ENCODE results near the gene MORN4. TPM values are rescaled to one million over a fixed set of nuclear protein-coding genes. Genes with fewer than 3 reads are reported as not detected.

The MORN4 gene
- total RNA-seq, 1 donor from 2014 or later: 24.3 TPM

DNA sequence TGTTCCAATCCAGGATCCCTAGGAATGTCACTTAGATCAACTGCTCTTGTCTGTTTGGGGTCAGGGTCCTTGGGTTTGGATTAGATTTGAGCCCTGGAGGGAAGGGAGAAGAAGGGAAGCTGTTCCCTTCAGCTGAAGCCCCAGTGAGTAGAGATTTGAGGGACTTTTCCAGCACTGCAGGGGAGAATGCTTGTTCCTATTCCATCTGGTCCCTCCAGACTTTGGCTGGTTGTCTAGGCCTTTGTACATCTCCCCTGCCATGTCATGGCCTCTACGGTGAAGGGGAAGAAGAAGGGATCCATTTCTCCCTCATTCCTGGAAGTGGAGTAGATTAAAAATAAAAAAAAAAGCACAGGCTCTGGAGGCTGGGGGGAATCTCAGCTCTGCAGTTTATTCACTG lies 32.7 kb downstream of the MORN4 start:
- Mint-ChIP-seq H3K4me1 (ENCODE audit: low read depth) (no peaks in the 10 kb centered on the region), H3K4me3 (ENCODE audit: low read depth) (no peak overlapping the region), H3K27me3 (no peaks in the 10 kb centered on the region), H3K27ac (no peak overlapping the region), H3K9me3 (ENCODE audit: low read depth) (no peaks in the 10 kb centered on the region), H3K36me3 (ENCODE audit: insufficient read depth) (no peaks in the 10 kb centered on the region)
- TF ChIP-seq, protein P1, sequence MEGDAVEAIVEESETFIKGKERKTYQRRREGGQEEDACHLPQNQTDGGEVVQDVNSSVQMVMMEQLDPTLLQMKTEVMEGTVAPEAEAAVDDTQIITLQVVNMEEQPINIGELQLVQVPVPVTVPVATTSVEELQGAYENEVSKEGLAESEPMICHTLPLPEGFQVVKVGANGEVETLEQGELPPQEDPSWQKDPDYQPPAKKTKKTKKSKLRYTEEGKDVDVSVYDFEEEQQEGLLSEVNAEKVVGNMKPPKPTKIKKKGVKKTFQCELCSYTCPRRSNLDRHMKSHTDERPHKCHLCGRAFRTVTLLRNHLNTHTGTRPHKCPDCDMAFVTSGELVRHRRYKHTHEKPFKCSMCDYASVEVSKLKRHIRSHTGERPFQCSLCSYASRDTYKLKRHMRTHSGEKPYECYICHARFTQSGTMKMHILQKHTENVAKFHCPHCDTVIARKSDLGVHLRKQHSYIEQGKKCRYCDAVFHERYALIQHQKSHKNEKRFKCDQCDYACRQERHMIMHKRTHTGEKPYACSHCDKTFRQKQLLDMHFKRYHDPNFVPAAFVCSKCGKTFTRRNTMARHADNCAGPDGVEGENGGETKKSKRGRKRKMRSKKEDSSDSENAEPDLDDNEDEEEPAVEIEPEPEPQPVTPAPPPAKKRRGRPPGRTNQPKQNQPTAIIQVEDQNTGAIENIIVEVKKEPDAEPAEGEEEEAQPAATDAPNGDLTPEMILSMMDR (IDR thresholded peaks at IDR 0.05; ENCODE audit: unreplicated experiment): no peak
- no peak for DNase-seq (ENCODE audit: low spot score, unreplicated experiment)

GRCh38 chr10:97599272-97599619 lies 34.1 kb downstream of the MORN4 start:
- TF ChIP-seq, protein P1 (IDR thresholded peaks at IDR 0.05; ENCODE audit: unreplicated experiment): no peak
- no peaks in the 10 kb centered on the region for H3K36me3 Mint-ChIP-seq (ENCODE audit: insufficient read depth)

DNA sequence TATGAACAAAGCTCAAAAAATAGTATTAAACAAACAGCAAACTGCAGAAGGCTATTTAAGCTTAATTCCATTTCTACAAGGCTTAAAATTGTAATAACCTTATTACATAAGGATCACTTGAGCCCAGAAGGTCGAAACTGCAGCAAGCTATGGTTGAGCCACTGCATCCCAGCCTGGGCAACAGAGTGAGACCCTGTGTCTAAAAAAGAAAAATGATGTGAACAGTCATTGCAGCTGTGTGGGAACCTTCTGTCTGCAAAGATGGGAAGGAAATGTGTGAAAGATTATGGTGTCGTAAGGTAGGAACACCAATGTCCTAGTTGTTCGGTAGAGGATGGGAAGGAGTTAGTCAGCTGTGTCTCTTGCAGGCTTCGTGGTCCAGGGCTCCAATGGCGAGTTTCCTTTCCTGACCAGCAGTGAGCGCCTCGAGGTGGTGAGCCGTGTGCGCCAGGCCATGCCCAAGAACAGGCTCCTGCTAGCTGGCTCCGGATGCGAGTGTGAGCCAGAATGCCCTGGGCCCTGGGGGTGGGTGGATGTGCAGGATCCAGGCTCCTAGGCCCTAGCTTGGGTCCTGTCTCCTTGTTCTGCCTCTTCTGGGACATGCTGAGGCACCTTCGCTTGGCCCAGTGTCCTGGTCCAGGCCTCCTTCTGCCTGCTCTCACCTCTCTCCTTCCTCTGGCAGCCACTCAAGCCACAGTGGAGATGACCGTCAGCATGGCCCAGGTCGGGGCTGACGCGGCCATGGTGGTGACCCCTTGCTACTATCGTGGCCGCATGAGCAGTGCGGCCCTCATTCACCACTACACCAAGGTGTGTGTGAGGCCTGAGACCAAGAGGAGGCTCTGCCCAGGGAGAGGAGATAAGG lies 34.7 kb downstream of the MORN4 start:
- Mint-ChIP-seq H3K4me3 (ENCODE audit: low read depth) (no peak overlapping the region), H3K36me3 (ENCODE audit: insufficient read depth) (no peaks in the 10 kb centered on the region), H3K4me1 (ENCODE audit: low read depth) (no peaks in the 10 kb centered on the region), H3K27me3 (no peaks in the 10 kb centered on the region), H3K9me3 (ENCODE audit: low read depth) (no peaks in the 10 kb centered on the region), H3K27ac (no peak overlapping the region)
- TF ChIP-seq, protein P1 (IDR thresholded peaks at IDR 0.05; ENCODE audit: unreplicated experiment): no peak
- no peak for DNase-seq (ENCODE audit: low spot score, unreplicated experiment)

More at GRCh38 chr10:97599272-97599619, 34.1 kb downstream of the MORN4 start:
- Mint-ChIP-seq H3K27ac (no peak overlapping the region), H3K9me3 (ENCODE audit: low read depth) (no peaks in the 10 kb centered on the region), H3K4me3 (ENCODE audit: low read depth) (no peak overlapping the region), H3K27me3 (no peaks in the 10 kb centered on the region), H3K4me1 (ENCODE audit: low read depth) (no peaks in the 10 kb centered on the region)
- DNase-seq (ENCODE audit: low spot score, unreplicated experiment): no peak

GRCh38 chr10:97597778-97598177 lies 35.5 kb downstream of the MORN4 start:
- no peak for DNase-seq (ENCODE audit: low spot score, unreplicated experiment)
- no peak overlapping the region for H3K4me3 Mint-ChIP-seq (ENCODE audit: low read depth)
- no peaks in the 10 kb centered on the region for H3K27me3 Mint-ChIP-seq
- no peaks in the 10 kb centered on the region for H3K4me1 Mint-ChIP-seq (ENCODE audit: low read depth)
- H3K36me3 Mint-ChIP-seq (ENCODE audit: insufficient read depth): no peaks in the 10 kb centered on the region
- no peaks in the 10 kb centered on the region for H3K9me3 Mint-ChIP-seq (ENCODE audit: low read depth)
- H3K27ac Mint-ChIP-seq: peak overlapping the region; percentile 29
- TF ChIP-seq, protein P1 (IDR thresholded peaks at IDR 0.05; ENCODE audit: unreplicated experiment): no peak

DNA sequence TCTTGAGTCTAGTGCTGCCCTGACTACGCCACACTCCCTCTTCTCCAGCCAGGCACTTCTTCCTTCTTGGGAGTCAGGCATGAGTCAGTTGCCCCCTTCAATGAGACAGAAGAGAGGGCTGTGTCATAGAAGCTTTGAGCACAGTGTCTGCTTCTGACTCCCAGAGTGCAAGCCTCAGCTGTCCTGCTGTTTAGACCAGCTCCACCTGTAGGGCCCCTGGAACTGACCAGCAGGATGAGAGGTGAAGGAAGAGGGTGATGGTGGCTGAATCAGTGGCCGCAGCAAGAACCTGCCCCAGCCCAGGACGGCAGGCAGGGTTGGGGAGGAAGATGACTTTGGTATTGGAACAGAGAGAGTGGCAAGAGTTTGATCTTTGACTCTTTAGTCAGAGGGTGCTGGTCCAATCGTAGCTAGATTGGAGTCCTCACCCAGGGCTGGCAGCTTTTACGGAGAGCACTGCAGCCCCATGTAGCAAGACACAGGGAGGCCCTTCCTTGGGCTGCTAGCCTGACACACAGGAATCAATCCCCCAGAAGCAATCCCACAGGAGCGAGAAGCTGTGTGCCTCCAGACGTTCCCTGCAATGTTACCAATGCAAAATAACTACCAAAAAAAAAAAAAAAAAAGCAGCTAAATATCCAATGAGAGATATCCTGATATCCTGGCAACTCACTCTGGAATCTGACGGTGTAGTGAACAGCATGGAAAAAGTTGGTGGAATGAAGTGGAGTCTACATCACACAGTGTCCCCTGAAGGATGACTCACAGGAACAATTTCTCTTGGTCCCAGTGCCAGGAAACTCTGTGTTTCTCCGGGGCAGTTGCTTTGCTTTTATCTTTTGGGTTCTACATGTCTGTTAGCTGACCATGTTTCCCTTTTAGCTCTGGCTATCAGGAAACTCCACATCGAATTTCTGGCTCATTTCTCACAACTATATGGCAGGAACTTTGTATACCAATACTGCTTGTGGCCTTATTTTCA lies 36.9 kb downstream of the MORN4 start:
- no peaks in the 10 kb centered on the region for H3K9me3 Mint-ChIP-seq (ENCODE audit: low read depth)
- no peaks in the 10 kb centered on the region for H3K36me3 Mint-ChIP-seq (ENCODE audit: insufficient read depth)
- H3K4me3 Mint-ChIP-seq (ENCODE audit: low read depth): no peak overlapping the region
- no peaks in the 10 kb centered on the region for H3K4me1 Mint-ChIP-seq (ENCODE audit: low read depth)
- TF ChIP-seq, protein P1 (IDR thresholded peaks at IDR 0.05; ENCODE audit: unreplicated experiment): no peak
- H3K27me3 Mint-ChIP-seq: no peaks in the 10 kb centered on the region
- DNase-seq (ENCODE audit: low spot score, unreplicated experiment): no peak
- no peak overlapping the region for H3K27ac Mint-ChIP-seq
